Measurements from ENCODE around the gene MACC1.
"Not testable (repeated sequence)": the region's sequence is repeated elsewhere in the genome, so short reads cannot be mapped to it uniquely, and the experiment has no call there.

The MACC1 gene

DNA sequence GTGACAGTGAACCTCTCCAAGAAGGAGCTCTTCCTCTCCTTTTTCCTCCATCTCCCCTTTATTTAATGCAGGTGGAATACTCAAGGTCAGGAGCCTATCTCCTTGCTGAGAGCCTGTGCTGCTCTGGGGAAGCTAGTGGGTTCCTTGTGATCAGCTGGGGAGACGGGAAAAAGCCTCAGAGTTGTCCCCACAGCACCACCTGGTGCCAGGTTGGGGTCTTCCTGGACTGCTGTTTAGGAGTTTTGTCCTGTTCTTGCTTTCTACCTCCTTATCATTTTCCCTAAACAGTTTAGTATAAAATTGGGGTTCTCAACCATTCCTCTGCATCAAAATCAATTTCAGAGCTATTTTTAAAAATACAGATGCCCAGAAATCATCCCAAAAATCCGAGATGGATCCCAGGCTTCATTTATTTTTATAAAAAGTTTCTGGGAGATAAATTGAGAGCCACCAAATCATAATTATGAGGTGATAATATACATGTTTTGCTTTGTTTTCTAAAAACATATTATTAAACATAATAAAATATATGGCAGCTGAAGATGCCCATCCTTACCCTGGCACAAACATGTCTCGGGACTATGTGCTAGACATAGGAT lies 44.3 kb downstream of the MACC1 start:
- peak; percentile 79 for DNase-seq

DNA sequence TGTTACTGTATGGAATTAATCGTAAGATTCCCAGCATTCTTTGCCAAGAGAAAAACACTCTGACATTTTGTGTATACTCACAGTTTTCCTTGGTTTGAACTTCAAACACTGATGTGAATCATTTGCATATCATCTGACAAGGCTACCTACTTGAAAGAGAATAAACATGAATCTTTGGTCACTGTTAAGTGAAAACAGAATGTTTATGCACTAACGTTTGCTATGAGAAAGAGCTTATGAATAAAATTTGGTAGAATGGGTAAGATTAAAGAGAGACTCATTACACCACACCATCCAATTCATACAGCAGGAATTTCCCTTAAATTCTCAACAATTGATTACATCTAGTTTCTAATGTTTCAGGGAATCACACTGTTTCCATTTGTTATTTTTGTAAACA lies 46.6 kb downstream of the MACC1 start:
- DNase-seq, result peak; percentile 26

DNA sequence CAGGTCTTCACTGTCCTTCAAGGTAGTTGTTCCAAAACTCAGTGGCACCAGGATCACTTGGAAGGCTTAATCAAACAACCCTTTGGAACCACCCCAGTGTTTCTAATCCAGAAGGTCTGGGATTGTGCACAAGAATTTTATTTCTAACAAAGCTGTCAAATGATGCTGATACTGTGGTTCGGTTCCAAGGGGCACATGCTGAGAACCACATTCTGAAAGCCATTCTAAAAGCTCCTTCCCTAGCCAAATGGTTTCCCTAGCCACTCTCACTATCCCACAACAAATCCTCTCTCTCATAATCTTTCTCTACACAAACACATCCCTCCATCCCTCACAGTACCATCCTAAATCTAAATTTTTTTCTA lies 52.1 kb downstream of the MACC1 start:
- DNase-seq, result no peak

DNA sequence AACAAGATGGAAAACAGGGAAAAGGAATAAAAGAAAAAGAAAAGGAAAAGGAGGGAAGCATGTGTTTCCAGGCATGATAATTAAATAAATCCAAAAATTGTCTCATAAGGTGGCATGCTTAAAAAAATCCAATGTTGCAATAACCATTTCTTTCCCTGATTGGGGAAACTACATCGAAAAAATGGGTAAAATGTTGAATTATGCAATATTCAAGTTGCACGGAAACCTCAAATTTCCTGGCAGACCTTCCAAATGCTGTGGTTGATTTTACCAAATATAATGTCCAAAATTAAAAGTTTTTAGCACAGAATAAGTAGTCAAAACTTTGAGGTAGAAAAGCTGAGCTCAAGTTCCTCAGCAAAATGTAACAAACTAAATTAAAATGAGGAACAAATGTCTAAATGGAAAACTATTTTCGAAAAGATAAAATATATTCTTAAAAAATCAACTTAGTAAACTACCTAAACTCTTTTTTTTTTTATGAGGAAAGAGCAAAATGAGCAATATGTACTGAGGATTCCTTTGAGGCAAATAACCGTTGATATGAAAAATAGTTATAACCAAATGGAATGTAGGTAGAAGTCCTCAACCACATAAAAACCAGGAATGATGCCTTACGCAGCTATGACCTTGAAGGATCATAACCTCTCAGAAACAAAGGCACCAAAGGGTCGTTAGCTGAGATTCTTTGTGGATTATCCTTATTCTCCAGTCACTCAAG lies 52.6 kb downstream of the MACC1 start:
- DNase-seq, result no peak

DNA sequence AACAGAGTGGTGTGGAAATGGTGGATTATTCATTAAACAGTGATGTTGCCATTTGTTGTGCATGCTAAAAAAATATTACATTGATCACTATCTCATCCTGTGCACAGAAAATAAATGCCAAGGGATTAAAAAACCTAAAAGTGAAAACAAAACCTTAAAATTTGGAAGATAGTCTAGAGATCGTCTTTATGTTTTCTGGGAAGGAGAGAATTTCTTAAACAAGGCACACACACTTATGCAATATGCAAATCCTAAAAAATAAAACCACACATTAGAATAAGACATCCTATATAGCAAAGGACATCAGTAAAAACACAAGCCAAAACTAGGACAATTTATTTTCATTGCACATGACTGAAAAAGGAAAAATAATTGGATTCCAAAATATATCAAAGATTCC lies 54.5 kb downstream of the MACC1 start:
- no peak for DNase-seq

DNA sequence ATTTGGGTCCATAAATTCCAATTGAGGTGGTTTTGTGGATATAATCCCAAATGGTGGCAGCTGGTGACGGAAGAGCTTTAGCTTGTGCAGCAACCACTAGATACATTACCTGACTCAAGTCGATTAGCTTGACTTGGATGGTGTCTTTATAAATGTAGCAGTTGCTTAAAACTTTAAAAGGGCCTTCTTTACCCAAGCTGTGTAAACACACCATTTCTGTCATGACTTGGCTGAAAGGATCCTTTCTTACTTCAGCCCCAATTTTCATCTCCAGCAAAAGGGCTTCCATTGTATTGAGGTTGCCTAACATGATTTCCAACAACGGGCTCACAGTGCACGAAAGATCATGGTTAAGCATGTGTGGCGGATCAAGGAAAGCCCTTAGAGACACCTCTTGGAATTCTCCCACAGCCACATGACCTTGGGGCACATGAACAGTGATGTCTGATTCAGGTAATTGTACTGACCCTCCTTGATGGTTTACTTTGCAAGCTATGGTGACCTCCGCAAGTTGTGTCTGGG lies 57.9 kb downstream of the MACC1 start:
- DNase-seq, result no peak

DNA sequence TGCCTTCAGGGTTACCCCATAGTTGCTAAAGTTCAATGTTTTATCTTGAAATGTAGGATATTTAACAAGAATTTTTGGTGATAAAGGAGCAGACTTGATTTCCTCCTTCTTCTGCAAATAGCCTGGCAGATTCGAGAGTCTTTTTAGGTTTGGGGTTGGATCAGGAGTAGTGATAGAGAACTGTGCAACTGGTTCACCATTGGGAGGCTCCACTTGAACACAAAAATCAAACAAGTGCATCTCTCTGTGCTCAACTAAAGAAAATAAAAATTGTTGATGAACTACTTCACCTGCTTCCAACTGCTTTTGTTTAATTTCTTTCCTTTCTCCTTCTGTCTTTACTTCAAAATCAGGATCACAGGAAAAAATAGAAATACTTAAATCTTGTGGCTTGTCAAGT lies 58.5 kb downstream of the MACC1 start:
- peak; percentile 48 for DNase-seq

DNA sequence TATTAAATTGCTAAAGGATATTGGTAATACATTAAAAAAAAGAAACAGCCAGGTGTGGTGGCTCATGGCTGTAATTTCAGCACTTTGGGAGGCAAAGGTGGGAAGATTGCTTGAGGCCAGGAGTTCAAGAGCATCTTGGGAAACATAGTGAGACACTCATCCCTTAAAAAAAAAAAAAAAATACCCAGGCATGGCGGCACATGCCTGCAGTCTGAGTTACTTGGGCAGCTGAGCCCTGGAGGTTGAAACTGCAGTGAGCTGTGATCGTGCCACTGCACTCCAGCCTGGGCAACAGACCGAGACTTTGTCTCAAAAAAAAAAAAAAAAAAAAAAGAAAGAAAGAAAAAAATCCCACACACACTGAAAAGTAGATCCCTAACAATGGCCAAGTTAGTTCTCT lies 59.7 kb downstream of the MACC1 start:
- no peak for DNase-seq

DNA sequence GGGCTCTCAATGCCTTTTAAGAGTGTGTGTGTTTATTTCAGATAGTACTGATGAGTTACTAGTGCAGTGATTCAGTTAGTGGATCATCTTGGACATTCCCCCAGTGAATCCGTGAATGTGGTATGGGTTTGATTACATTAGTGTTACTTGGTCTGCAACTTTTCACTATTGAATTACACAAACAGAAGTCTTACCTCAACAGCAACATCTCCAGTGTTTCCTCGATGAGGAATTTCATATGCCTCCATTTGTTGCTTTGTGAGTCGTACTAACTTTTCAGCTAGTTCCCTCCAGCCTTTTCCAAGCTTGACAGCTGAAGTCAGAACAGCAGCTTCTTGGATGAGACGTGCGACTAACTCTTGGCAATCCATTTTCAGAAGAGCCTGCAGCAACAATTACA lies 63.2 kb downstream of the MACC1 start:
- no peak for DNase-seq

DNA sequence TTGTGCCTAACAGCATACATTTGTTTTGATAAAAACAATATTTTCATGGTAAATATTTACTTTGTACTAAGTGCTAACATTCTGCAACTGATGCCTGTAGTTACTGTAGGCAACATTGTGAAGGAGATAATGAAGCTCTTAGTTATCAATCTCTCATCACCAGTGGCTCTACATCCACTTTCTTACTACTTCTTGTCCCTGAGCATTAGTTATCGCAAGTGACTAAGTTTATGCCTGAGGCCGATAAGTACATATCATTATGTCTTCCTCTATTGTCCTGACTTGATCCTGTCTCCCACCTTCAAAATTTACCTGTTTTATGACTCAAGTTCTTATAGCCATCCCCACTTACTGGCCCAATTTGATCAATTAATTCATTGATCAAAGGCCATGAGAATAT lies 63.6 kb downstream of the MACC1 start:
- DNase-seq, result peak; percentile 50

DNA sequence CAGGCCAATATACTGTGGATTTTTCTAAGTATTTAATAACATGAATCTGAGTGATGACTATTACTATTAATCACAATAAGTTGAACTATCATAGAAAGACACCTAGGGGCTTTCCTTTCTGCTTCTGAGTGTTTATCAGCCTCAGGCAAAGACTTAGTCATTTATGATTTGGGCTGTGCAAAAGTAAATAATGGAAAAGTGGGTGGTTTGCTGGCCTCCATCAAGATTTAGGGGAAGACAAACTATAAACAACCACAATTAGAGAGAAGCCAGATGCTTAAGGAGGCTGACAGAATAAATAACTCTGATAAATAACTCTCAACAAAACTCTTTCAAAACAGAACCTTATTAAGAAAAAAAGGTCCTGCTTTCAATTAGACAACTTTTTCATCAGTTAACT lies 64.7 kb downstream of the MACC1 start:
- DNase-seq, result no peak

DNA sequence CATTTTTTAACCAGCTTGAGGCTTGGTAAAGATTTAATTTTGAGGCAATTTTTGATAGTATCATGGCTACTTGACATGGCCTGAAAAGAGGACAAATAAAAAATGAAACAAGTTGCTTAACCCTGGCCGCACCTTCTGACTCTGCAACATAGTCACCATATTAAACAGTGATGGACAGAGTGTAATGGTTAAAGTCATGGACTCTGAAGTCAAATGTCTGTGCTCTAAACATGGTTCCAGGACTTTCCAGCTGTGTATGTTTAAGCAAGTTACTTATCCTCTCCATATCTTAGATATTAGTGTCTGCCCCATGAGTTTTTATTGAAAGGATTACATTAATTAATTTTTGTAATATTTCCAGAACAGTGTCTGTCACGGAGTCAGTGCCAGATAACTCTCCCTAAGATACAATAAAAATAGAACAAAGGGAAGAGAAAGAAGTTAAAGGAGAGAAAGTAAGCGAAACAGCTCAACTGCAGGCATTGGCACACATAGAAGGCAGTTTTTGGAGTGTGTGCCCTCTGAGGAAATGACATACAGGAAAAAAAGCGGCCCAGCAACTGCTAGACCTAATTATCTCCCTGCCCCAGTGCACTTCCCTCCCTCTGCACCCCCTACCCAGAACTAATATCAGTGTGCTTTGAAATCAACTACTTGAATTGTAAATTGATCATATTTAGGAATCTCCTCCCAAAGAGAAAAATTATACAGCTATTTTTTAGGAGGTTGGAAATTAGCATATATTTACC lies 65.3 kb downstream of the MACC1 start:
- DNase-seq, result no peak

DNA sequence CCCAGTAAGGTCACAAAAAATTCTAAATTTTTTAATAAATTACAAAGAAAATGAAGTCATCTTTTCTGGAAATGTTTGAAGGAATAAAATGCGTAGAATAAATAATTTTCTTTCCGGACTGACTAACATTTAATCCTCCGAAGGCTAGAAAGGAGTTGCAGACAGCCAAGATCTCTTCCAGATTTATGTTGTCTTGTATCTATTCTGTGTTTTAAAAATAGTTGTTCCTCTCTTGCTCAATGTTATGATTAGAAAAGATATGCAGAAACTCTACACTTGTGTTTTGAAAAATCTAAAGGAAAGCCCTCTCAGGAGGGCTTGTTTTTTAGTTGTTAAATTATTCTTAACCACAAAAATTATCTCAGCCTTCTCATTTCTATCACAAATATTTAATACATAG lies 70.7 kb downstream of the MACC1 start:
- no peak for DNase-seq

DNA sequence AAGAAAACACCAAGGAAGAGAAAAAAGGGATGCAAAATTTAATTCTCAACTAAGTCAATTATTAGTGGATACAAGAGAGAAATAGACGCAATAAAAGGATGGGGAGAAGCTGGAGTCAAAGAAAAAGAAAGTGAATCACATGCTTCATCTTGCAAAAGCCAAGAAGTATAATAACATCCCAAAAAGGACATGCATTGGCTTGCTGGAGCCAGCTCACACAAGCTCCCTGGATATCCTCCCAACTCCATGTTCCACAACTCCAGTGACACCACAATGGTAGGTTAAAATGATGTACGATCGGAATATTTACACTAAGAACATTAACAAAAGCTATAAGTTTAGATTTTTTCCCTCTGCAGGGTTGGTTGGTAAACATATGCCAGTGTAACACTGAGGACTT lies 72.4 kb downstream of the MACC1 start:
- DNase-seq, result no peak

DNA sequence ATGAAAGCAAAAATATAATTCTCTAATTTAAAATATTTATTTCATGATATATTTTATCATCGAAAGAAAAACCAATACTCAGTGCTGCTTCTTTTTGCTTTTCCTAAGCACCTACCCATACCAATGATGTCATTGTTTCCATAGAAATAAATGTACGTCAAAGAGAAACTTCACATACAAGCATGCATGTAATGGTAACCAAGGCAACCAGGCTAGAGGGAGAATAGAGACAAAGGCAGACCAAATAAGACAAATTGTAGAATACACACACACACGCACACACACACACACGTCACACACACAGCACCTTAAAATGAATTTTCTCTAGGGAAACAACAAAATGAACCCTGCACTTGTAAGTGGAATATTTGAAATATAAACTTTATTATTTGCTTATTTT lies 75.5 kb downstream of the MACC1 start:
- peak; percentile 98 for DNase-seq

DNA sequence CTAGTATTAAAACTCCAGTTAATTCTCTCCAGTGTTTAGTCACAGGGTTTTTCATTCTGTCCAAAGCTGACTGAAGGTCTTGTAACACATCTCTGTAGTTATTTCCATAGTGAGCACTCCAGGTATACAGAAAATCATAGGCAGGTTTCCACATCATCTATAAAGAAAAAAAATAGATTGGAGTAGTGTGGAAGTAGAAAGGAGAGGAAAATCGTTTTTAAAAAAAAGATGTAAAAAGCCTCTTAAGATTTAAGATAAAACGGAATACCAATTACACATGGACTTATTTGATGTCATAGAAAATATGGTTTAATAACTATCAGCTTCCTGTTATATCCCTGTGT lies 76.2 kb downstream of the MACC1 start:
- peak; percentile 26 for DNase-seq

DNA sequence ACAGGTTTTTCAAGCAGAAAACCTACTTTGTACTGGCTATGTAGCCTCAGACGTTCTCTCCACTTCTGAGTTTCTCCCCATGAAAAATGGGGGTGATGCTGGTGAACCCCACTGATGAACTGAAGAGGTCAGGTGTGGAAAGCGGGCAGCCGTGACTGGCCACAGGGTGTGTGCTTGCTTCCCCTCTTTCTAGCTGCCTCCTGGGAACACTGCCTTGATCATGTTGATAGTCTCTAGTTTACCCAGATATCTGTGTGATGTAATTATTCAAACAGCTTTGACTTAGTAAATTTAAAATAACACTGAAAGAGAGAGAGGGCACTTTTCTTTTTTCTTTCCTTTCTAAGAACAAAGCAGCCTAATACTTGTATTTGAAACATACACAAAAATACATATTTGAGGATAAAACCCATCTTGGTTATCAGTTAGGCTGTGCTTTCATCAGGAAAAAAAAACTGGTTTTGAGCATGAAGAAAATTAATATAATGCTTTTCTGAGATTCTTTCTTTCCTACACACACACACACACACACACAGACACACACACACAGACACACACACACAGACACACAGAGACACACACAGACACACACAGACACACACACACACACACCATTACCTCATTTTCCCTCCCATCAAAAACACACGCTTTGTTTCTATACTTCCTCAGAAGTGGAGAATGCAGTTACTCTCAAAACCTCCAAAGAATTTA lies 76.7 kb downstream of the MACC1 start:
- DNase-seq, result peak; percentile 27

DNA sequence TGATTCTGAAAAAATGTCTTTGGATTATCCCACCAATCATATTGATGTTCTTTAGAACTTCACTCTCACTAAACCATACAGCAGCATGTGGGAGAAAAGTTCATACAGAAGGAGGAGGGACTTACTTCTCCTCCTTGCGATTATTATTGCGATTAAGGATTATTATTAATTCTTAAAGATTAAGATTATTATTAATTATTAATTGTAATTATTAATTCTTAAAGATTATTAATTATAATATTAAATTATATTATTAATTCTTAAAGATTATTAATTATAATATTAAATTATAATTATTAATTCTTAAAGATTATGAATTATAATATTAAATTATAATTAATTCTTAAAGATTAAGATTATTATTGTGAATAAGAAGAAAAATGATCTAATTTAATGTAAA lies 80.5 kb downstream of the MACC1 start:
- no peak for DNase-seq

DNA sequence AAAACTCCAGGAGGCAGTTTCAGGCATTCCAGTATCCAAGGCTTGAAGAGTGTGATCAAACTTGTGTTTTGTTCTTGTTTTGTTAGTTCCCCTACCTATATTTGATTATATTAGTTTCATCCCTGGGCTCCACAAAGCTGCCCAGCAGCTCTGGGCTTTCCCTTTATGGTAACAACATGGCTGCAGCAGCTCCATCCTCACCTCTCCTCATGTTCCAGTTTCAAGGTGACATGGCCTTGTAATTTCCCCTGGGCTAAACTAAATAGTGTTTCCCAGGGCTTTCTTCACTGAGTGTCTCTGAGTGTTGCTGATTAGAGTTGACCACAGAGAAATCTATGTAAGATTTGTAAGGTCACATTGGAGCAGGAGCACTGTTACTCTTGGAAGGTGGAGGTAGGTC lies 83.4 kb downstream of the MACC1 start:
- no peak for DNase-seq

DNA sequence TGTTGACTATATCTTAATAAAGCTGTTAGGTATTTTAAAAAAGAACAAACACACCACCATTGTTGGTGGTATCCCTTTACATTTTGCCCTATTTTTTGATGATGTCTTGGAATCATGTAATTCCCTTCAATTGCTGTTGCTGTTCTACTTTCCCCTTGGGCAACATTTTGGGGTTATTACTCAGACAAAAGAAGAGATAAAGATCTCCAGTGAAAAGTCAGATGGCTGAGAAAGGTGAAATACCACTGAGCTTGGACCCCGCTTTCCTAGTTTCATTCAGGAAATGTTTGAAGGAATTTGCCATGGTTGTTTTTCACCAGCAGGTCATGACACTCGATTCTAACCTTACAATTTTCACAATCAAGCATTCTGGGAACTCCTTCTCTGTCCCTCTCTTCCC lies 84.6 kb downstream of the MACC1 start:
- DNase-seq, result no peak

DNA sequence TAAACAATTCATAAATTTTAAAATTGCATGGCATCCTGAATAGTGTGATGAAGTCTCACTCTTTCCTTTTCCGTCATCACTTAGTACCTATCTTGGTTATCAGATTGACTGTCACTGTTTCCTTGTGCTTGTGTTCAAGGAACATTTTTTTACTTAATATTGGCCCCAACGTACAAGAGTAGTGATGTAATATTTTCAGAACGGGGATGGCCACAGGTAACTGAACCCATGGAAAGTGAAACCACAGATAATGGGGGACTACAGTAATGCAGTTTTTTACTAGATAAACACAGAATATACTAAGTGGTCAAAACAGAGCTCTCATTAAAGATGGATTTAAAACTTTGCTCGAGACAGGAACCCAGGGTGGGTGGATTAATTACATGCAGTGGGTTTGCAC lies 85.4 kb downstream of the MACC1 start:
- no peak for DNase-seq

DNA sequence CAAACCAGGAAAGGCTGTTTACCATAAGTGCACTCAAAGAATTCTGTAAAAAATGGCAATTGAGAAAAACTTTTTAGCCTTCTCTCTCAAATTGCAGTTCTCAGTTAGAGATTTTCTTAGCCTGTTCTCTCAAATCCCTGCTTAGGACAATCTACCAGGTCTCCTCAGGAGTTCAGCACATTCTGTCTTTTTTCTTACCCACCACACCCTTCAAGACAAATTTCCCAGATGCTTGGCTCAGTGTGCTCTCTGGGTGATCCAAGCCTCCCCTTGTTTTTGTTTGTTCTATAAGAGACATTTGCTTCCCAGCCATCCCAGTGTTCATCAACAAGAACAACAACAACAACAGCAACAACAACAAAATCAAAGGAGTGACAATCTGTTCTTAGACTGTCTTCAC lies 87.3 kb downstream of the MACC1 start:
- no peak for DNase-seq

DNA sequence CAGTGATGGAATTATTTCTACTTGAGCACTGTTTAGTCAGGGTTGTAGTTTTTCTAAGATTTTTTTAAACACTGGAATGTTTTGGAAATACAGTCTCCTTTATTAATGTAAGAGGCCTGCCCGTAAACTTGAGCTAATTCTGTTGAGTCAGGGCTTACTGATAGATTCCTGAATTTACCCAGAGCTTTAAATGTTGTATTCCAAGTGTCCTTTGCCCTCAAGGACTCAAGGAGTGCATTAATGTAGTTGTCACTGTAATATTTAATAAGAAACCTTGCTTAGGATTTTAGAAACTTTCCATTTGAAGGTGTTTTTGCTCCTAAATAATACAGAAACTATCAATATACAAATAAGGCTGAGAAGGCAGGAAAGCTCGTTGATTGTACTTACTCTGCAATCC lies 89.2 kb downstream of the MACC1 start:
- DNase-seq, result no peak

DNA sequence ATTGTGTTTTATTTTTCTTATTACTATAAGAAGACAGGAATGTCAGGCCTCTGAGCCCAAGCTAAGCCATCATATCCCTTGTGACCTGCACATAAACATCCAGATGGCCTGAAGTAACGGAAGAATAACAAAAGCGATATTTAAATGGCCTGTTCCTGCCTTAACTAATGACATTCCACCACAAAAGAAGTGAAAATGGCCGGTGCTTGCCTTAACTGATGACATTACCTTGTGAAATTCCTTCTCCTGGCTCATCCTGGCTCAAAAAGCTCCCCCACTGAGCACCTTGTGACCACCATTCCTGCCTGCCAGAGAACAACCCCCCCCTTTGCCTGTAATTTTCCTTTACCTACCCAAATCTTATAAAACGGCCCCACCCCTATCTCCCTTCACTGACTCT lies 91.1 kb downstream of the MACC1 start:
- DNase-seq, result not testable (repeated sequence)
